HAP-1 (cell line): ENCODE data around the gene CER1.

ENCODE experiments used
- DNase-seq, 2 experiments: peaks; one replicate each; pipeline ENCODE4 v3.0.0-alpha.2; 2016 to 2020; ENCODE audit warnings: low spot score in 2 of 2
- H3K27me3 ChIP-seq: fragments of 250-450 bp; sonication (Bioruptor Pico); 2 replicates; pipeline ENCODE4 v1.5.1; 2020; ENCODE audit warnings: low read depth, mild to moderate bottlenecking, moderate library complexity
- H3K36me3 ChIP-seq: fragments of 250-450 bp; sonication (Bioruptor Pico); replicated peaks from 2 replicates; pipeline ENCODE4 v1.5.1; 2020; ENCODE audit warnings: mild to moderate bottlenecking
- H3K4me1 ChIP-seq: fragments of 250-450 bp; sonication (Bioruptor Pico); 2 replicates; pipeline ENCODE4 v1.5.1; 2020; ENCODE audit warnings: mild to moderate bottlenecking
- H3K4me3 ChIP-seq: fragments of 250-450 bp; sonication (Bioruptor Pico); 2 replicates; pipeline ENCODE4 v1.5.1; 2020; ENCODE audit warnings: mild to moderate bottlenecking, moderate library complexity
- H3K9me3 ChIP-seq: fragments of 250-450 bp; sonication (Bioruptor Pico); 2 replicates; pipeline ENCODE4 v1.5.1; 2020; ENCODE audit warnings: mild to moderate bottlenecking, moderate library complexity
- in situ Hi-C: fragments of 300-500 bp; cut with MboI; formaldehyde crosslinking; loops from 3 replicates; pipeline ENCODE4 v1.14.3; 2020; ENCODE audit warnings: low sequenced_read_pairs, inconsistent platforms, mixed read lengths

The CER1 gene

DNA sequence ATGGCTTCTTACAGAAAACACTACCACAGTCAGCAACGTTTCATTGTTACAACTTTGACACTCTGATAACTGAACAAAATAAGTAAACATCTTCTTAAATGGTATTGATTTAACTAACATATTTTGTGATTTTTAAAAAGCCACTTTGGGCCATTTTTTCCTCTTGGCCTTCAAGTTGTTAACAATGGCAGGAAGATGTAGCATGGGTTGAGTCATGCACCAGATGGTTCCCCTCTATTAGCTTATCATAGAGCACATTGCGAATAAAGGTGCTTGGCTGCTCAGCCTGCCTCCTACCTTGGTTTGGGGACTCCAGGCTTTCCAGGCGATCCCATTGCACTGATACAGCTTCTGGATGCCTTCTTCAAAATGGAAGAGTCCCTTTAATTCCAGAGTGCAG, 24.1 kb upstream of the CER1 start:
- DNase-seq: no peak
- in situ Hi-C loops: no loop called here
- peaks cover 5% of the 10 kb centered on the region; the same call in 1 of the 2 replicates for H3K27me3 ChIP-seq
- no peaks in the 10 kb centered on the region for H3K36me3 ChIP-seq
- no peak overlapping the region for H3K4me3 ChIP-seq
- no peaks in the 10 kb centered on the region for H3K4me1 ChIP-seq
- no peaks in the 10 kb centered on the region for H3K9me3 ChIP-seq

DNA sequence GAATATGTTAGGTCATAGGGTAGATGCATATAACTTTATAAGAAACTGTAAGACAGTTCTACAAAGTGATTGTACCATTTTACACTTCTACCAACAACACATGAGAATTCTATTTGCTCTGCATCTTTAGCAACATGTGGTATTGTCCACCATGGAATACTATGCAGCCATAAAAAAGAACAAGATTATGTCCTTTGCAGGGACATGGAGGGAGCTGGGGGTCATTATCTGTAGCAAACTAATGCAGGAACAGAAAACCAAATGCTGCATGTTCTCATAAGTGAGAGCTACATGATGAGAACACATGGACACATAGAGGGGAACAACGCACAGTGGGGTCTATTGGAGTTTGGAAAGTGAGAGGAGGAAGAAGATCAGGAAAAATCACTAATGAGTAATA, 22.2 kb upstream of the CER1 start:
- Histone ChIP-seq H3K4me1 (no peaks in the 10 kb centered on the region), H3K36me3 (no peaks in the 10 kb centered on the region), H3K27me3 (peaks cover 5% of the 10 kb centered on the region; the same call in 1 of the 2 replicates), H3K4me3 (no peak overlapping the region), H3K9me3 (no peaks in the 10 kb centered on the region)
- in situ Hi-C loops: no loop called here
- DNase-seq: no peak

DNA sequence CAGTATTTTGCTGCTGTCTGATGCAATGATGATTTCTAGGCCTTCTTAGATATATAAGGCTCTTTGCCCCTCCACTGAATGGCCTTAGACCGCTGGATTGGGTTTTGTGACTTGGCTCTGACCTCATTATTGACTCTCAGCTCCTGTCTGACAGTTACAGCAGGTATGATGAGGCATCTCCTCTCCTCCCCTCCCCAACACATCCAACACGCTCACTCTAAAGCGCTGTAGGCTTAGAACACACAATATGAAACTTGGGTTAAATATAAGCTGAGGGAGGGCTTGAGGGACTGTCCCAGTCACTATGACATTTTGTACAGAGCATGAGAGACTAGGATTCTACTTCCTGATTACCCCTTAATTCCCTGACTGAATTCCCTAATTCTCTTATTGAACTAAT, 18.8 kb upstream of the CER1 start:
- Histone ChIP-seq H3K36me3 (no peaks in the 10 kb centered on the region), H3K27me3 (0 out of 2 replicates have a peak, but pooled peaks cover 5% of the 10 kb centered on the region), H3K4me3 (no peak overlapping the region), H3K9me3 (no peaks in the 10 kb centered on the region), H3K4me1 (no peaks in the 10 kb centered on the region)
- no peak for DNase-seq
- in situ Hi-C loops: no loop called here

DNA sequence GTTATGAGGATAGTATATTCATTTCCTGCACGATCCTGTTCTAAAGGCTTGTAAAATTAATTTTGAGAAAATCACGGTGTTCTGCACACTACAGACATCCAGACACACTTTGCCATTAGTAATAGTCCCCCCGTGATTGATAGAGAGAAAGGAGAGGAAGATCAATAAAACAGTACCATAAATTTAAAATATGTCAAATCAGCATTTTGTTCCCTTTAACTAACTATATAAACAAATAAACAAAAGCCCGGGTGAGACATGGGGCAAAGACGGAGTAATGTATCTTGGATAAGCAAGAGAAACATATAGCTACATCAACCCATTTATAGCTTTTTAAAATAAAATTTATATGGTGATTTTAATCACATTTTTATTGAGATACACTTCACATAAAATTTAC, 10.6 kb upstream of the CER1 start:
- Histone ChIP-seq H3K9me3 (no peaks in the 10 kb centered on the region), H3K27me3 (0 out of 2 replicates have a peak, but pooled peaks cover 4% of the 10 kb centered on the region), H3K36me3 (no peaks in the 10 kb centered on the region), H3K4me3 (no peak overlapping the region), H3K4me1 (no peaks in the 10 kb centered on the region)
- DNase-seq: no peak
- in situ Hi-C loops: no loop called here

DNA sequence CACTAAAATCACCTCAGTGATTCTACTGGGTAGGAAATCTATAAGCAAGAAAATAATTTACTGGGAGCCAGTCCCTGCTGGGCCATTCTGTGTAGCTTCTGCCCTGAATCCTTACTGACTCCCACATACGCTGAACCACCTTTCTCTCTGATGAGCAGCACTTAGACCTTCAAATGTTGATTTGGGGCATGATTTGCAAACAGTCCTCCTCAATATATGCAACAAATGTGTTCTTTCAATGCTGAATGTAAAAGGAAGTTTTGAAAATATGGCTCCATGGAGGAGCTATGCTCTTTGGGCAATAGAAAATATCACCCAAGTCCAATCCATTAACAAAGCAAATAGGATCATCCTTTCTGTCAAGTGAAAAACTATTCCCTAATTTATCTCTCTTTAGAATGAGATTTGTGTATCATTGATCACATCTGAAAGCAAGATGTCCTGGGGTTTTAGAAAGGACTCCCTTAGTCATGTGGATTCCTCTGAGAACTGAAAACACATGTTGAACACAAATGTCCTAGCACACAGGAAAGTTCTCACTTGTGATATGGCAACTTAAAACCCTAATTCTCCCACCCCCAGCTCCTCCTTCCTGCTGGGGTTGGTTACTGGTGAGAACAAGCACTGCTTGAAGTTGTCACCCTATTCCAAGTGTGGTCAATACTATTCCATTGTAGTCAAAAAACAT, 8.9 kb upstream of the CER1 start:
- H3K4me3 ChIP-seq: no peak overlapping the region
- 0 out of 2 replicates have a peak, but pooled peaks cover 4% of the 10 kb centered on the region for H3K27me3 ChIP-seq
- no peak for DNase-seq
- H3K36me3 ChIP-seq: no peaks in the 10 kb centered on the region
- in situ Hi-C loops: no loop called here
- H3K9me3 ChIP-seq: no peaks in the 10 kb centered on the region
- H3K4me1 ChIP-seq: no peaks in the 10 kb centered on the region

DNA sequence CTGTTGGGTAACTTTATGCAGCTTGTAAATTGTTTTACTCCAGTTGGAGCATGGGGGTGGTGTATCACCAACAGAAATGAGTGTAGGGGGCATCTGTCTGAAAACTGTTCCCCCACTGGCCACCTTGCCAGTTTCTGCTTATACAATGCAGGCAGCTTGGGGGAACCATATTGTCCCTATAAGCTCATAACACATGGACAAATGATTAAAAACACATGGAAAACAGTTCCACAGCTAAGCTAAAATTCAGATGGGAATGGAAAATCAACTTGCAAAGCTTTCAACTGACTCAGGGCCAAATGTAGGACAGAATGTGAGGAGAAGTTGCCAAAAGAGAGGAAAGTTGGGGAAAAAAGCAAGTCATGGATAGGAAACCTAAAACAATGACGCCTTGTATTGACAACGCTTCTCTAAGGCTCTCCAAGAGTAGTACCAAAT, 7.9 kb upstream of the CER1 start:
- in situ Hi-C loops: no loop called here
- Histone ChIP-seq H3K27me3 (0 out of 2 replicates have a peak, but pooled peaks cover 4% of the 10 kb centered on the region), H3K4me3 (no peak overlapping the region), H3K36me3 (no peaks in the 10 kb centered on the region), H3K9me3 (no peaks in the 10 kb centered on the region), H3K4me1 (no peaks in the 10 kb centered on the region)
- no peak for DNase-seq

DNA sequence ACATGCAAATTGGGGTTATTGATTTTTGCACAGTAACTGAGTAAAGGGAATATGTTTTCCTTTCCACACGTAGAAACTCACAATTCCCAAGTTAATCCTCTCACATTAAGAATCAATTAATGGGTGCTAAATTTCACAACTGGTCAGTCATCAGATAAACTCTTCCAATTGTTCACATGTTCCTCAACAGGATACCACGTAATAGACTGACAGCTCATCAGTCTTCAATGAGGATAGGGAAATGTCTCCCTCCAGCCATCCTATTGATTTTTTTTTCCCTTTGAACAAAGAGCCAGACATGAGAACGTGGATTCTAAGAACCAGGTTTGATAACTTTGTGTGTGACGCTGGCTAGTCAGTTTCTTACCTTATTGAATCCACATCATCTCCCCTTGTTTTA, 768 bp upstream of the CER1 start:
- H3K4me1 ChIP-seq: no peaks in the 10 kb centered on the region
- in situ Hi-C loops: no loop called here
- H3K9me3 ChIP-seq: no peaks in the 10 kb centered on the region
- no peak for DNase-seq
- H3K27me3 ChIP-seq: peaks cover 5% of the 10 kb centered on the region
- no peak overlapping the region for H3K4me3 ChIP-seq
- no peaks in the 10 kb centered on the region for H3K36me3 ChIP-seq

DNA sequence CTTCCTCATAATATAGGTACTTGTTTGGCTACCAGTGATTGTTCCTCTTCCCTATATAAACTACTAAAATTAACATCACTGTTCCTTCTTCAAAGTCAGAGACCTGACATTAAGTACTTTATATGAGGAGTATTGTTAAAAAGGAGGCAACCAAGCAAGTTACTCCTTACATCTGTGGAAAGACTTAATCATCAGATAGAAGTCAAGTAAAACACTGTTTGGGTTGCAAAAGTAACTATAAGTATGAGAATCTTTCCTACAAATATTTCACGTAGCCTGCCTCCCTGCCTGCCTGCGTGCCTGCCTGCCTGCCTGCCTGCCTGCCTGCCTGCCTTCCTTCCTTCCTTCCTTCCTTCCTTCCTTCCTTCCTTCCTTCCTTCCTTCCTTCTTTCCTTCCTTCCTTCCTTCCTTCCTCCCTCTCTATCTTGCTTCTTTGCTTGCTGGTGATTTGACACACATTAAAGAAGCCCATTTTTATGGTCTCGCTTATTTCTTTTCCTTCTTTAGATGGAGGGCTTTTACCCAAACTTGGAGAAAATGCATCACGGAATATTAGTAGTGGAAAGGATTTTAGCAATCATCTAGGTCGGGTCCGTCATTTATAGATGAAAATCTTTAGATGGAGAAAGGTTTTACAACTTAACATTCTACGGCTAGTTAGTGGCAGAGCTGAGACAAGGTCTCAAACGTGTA, 3.2 kb downstream of the CER1 start:
- Histone ChIP-seq H3K9me3 (no peaks in the 10 kb centered on the region), H3K4me1 (no peaks in the 10 kb centered on the region), H3K4me3 (no peak overlapping the region), H3K27me3 (peaks cover 16% of the 10 kb centered on the region), H3K36me3 (no peaks in the 10 kb centered on the region)
- no peak for DNase-seq
- in situ Hi-C loops: no loop called here

DNA sequence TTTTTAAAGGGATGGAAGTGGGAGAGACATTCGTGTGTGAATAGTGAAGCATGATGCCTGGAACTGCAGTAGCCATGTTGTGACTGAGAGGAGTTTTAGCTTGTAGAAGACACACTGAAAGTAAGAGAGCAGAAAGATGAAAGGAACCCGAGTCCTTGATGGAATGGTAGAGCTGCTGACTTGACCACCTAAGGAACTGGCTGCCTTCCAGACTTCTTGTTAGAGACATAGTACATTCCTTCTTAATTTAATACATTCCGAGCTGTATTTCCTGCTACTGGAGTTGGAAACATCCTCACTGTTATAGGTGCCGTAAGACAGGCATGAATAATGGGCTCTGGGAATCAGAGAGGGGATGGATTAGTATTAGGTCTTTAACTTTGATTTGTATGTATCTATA, 7.4 kb downstream of the CER1 start:
- no peak for DNase-seq

DNA sequence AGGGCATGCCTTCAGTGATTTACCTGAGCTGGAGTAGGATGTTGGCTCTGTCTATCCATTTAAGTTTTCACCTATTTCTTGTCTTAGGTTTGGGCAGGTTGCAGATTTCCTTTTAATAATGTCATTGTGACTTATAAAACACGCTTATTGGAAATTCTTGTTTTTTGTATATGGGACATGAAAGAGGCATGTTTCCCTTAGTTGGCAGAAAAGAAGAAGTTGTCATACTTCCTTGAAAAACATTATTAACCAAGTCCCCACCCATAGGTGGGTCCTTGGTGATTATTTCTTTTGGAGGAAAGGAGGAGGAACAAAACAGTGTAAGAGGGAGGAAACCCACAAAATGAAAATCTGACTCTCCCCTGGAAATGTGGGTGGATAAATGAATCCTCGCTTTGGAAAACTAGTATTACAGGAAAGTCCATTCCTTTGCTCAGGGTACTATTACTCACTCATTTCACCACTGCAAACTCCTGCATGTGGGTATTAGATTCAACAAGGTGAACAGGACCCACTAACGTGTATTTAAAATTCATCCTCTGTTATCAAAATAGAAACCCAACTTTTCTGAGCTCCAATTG, 9.3 kb downstream of the CER1 start:
- no peaks in the 10 kb centered on the region for H3K4me1 ChIP-seq
- DNase-seq: no peak
- in situ Hi-C loops: no loop called here
- H3K4me3 ChIP-seq: no peak overlapping the region
- H3K36me3 ChIP-seq: no peaks in the 10 kb centered on the region
- no peaks in the 10 kb centered on the region for H3K9me3 ChIP-seq
- H3K27me3 ChIP-seq: peaks cover 15% of the 10 kb centered on the region

More for the DNA sequence above, 7.4 kb downstream of the CER1 start:
- peaks cover 21% of the 10 kb centered on the region for H3K27me3 ChIP-seq
- H3K36me3 ChIP-seq: no peaks in the 10 kb centered on the region
- no peak overlapping the region for H3K4me3 ChIP-seq
- in situ Hi-C loops: no loop called here
- no peaks in the 10 kb centered on the region for H3K9me3 ChIP-seq
- no peaks in the 10 kb centered on the region for H3K4me1 ChIP-seq

DNA sequence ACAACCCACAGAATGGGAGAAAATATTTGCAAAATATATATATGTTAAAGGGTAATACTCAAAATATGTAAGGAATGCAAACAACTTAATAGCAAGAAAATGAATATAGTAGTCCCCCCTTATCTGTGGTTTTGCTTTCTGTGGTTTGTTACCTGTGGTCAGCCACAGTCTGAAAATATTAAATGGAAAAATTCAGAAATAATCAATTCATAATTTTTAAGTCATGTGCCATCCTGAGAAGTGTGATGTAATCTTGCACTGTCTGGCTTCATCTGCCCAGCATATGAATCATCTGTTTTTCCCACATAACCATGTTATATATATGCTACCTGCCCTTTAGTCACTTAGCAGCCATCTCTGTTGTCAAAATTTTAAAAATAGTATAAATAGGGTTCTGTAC, 11.7 kb downstream of the CER1 start:
- DNase-seq: no peak
- no peaks in the 10 kb centered on the region for H3K36me3 ChIP-seq
- H3K27me3 ChIP-seq: peaks cover 8% of the 10 kb centered on the region
- in situ Hi-C loops: no loop called here
- H3K4me3 ChIP-seq: no peak overlapping the region
- no peaks in the 10 kb centered on the region for H3K9me3 ChIP-seq
- H3K4me1 ChIP-seq: no peaks in the 10 kb centered on the region

DNA sequence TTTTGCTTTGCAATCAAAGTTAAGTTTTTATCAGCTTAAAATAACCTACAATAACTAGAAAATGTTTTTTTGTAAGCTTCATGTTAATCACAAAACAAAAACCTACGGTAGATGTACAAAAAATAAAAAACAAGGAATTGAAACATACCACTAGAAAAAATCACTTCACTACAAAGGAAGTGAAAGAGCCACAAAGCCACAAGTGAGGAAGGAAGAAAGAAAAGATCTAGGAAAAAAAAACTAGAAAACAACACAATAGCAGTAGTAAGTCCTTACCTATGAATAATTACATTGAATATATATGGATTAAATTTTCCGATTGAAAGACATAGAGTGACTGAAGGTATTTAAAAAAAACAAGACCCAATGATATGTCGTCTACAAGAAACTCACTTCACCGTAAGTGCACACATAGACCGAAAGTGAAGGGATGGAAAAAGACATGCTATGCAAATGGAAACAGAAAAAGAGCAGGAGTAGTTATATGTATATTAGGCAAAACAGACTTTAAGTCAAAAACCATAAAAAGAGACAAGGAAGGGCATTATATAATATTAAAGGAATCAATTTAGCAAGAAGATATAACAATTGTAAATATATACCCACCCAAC, 15.9 kb downstream of the CER1 start:
- Histone ChIP-seq H3K27me3 (no peaks in the 10 kb centered on the region), H3K4me1 (no peaks in the 10 kb centered on the region), H3K36me3 (no peaks in the 10 kb centered on the region), H3K9me3 (no peaks in the 10 kb centered on the region), H3K4me3 (no peak overlapping the region)
- DNase-seq: no peak
- in situ Hi-C loops: no loop called here

DNA sequence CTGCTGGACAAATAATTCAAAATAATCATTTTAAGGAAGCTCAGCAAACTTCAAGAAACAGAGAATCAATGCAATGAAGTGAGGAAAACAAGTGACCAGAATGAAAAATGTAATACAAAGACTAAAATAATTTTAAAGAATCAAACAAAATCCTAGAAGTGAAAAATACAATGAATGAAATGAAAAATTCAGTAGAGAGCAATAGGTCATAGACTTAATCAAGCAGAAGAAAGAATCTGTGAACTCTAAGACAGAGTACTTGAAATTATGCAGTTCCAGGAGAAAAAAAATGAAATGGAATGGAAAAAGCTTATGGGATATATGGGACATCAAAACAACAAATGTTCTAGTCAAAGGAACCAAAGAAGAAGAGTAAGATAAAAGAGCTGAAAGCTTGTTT, 17.5 kb downstream of the CER1 start:
- Histone ChIP-seq H3K4me3 (no peak overlapping the region), H3K27me3 (no peaks in the 10 kb centered on the region), H3K36me3 (no peaks in the 10 kb centered on the region), H3K4me1 (no peaks in the 10 kb centered on the region), H3K9me3 (no peaks in the 10 kb centered on the region)
- no peak for DNase-seq
- in situ Hi-C loops: no loop called here

DNA sequence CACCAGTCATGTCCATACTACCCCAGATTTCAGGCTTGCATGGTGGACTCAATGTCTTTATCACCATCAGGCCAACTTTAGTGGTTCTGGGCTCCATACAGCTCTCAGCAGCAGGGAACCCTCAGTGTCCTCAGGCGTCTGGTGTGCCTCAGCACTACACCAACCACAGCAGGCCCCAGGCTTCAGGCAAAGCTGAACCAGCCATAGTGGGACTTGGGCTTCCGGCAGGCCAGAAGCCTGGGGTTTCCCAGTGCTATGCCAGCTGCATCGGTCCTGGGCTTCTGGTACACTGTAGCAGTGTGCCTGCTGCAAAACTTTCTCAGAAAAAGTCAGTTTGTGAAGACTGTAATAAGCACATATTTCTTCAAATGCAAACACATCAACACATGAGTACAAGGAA, 18.3 kb downstream of the CER1 start:
- H3K4me3 ChIP-seq: no peak overlapping the region
- no peaks in the 10 kb centered on the region for H3K36me3 ChIP-seq
- no peaks in the 10 kb centered on the region for H3K27me3 ChIP-seq
- no peaks in the 10 kb centered on the region for H3K4me1 ChIP-seq
- in situ Hi-C loops: no loop called here
- H3K9me3 ChIP-seq: no peaks in the 10 kb centered on the region
- DNase-seq: no peak
